Measurements from ENCODE around the gene SBNO1.
"Not testable (repeated sequence)": the region's sequence is repeated elsewhere in the genome, so short reads cannot be mapped to it uniquely, and the experiment has no call there.

Gene SBNO1

DNA sequence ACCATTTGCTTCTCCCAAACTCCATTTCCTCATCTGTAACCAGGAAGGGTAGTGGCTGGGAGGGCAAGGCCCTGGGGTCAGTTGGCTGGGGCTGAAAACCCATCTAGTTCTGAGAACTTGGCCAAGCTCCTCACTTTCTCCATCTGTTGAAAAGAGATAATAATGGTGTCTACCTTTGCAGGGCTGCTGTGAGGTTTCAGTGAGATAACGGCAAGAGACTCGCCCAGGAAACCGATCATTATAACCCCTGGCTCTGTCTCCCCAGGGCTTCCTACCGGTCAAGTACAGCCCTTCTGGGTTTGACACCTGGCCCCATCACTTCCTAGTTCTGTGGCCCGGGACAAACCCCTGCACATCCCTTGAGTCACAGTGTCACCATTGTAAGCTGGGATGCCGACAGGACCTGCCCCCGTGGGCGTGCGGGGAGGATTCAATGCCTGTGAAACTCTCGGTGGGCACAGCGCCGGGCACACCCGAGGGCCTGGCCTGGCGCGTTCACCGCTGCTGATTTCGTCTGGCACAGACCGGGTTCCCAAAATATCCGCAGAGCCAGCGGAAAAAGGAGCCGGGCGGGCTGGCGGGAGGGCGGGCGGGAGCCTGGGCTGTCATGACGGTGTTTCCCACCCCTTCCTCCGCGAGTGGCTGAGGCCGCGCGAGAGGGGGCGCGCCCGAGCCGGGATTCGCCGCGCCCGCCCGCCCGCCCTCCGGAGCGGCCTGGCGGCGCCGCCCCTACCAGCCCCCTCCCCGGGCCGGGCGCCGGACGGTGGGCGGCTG lies 23.7 kb upstream of the SBNO1 start:
- DNase-seq: peak; percentile 83

GRCh38 chr12:123387508-123388176 lies 23.0 kb upstream of the SBNO1 start:
- DNase-seq: no peak

GRCh38 chr12:123385536-123385935 lies 20.9 kb upstream of the SBNO1 start:
- not testable (repeated sequence) for DNase-seq

DNA sequence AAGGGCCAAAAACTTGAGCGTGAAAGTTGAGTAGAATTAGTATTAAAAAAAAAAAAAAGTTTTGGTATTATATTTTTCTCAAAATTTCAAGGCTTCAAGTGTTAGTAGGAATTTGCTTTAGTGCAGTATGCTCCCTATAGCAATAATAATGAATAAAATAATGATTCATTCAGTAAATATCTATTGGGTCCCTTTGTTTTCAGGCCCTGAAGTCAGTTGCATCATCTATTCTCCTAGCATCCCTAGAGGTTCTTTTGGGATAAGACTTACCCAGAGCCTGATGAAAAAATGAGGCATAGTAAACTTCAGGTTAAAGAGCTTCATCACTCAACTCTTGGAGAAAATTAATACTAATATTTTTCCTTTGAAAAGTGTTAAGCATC lies 20.3 kb upstream of the SBNO1 start:
- DNase-seq: no peak

GRCh38 chr12:123384318-123384993 lies 19.8 kb upstream of the SBNO1 start:
- DNase-seq: peak; percentile 6

- no peak for DNase-seq
These were observed 18.0 kb upstream of the SBNO1 start for GRCh38 chr12:123382684-123383083.

DNA sequence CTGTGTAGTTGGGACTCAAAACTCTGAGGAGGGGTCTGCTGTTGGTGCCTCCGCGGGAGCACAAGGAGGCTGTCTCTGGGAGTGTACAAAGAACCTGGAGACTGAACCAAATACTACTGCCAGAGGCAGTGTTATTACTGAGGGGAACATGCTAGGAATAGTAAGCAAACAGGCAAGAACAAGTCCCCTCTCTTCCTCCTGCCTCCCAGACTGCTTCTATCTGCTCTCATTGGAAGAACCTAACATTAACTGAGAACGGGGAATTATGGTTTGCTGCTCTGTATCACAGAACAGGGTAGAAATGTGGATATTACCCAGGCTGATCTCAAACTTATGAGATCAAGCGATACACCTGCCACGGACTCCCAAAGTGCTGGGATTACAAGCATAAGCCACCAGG lies 14.7 kb upstream of the SBNO1 start:
- no peak for DNase-seq

GRCh38 chr12:123372415-123372814 lies 7.8 kb upstream of the SBNO1 start:
- DNase-seq: not testable (repeated sequence)

GRCh38 chr12:123371667-123372368 lies 7.2 kb upstream of the SBNO1 start:
- DNase-seq: not testable (repeated sequence)

GRCh38 chr12:123369229-123369628 lies 4.6 kb upstream of the SBNO1 start:
- no peak for DNase-seq

DNA sequence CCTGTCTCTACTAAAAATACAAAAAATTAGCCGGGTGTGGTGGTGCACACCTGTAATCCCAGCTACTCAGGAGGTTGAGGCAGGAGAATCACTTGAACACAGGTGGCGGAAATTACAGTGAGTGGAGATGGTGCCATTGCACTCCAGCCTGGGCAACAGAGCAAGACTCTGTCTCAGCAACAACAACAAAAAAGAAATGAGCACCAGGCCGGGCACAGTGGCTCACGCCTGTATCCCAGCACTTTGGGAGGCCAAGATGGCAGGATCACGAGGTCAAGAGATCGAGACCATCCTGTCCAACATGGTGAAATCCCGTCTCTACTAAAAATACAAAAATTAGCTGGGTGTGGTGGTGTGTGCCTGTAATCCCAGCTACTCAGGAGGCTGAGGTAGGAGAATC lies 3.8 kb upstream of the SBNO1 start:
- not testable (repeated sequence) for DNase-seq

GRCh38 chr12:123367511-123367910 lies 2.9 kb upstream of the SBNO1 start:
- DNase-seq: no peak

- DNase-seq: peak; percentile 95
These were observed 624 bp upstream of the SBNO1 start for GRCh38 chr12:123365025-123365917.

- peak; percentile 30 for DNase-seq
These were observed 711 bp downstream of the SBNO1 start for GRCh38 chr12:123363740-123364531.

- DNase-seq: no peak
These were observed 1.3 kb downstream of the SBNO1 start for GRCh38 chr12:123363390-123363739.

DNA sequence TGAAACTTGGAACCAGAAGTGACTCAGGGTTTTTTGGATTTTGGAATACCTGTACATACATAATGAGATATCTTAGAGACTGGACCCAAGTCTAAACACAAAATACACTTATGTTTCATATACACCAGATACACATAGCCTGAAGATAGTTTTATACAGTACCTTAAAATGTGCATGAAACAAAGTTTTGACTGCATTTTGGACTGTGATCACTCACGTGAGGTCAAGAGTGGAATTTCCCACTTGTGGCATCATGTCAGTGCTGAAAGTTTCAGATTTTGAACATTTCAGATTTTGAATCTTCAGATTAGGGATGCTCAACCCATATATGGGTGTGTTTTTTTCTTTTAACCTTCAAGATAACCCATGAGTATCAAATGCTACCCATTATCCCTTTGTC lies 6.6 kb downstream of the SBNO1 start:
- no peak for DNase-seq

GRCh38 chr12:123356159-123356670 lies 8.4 kb downstream of the SBNO1 start:
- no peak for DNase-seq

- no peak for DNase-seq
These were observed 10.0 kb downstream of the SBNO1 start for GRCh38 chr12:123354600-123354999.

- no peak for DNase-seq
These were observed 13.3 kb downstream of the SBNO1 start for GRCh38 chr12:123351349-123351748.

DNA sequence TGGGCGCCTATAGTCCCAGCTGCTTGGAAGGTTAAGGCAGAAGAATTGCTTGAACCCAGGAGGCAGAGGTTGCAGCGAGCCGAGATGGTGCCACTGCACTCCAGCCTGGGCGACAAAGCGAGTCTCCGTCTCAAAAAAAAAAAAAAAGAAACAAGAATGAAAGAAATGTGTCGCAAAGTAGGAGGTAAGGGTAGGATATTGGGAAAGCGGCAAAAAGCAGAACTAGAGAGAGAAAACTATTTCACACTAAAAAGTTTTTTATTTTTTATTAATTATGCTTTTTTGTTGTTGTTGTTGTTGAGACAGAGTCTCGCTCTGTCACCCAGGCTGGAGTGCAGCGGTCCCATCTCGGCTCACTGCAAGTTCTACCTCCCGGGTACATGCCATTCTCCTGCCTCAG lies 17.7 kb downstream of the SBNO1 start:
- no peak for DNase-seq

- DNase-seq: no peak
These were observed 20.6 kb downstream of the SBNO1 start for GRCh38 chr12:123344086-123344485.

Measured in stimulated activated naive CD4-positive, alpha-beta T cell treated with Interleukin-2 at 50 U/mL for 16 hours (primary cell).